ENCODE data around the gene PTAR1.
A peak's percentile ranks its signal among the peaks of the same experiment; 100 is the strongest.

Gene PTAR1

DNA sequence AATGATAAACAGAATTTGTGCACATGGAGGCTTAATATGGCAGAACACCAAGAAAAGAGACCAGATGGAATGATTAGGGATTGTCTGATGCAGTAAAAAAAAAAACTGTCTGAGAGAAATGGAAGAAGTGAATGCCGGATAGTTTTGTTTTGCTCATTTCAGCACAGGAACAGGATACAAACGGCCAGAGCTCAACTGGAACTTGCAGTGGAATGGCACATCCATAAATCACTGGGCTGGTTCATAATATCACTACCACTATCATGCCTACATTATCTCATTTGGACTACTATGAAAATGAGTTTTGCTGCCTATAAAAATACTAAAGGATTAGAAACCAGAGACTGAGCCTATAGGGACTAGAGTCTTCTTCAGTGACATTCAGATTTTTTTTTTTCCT is 9.7 kb downstream of the PTAR1 start:
- H3K36me3 ChIP-seq (ENCODE audit: control insufficient read depth, insufficient read depth, low read length): peaks cover 81% of the 10 kb centered on the region
- H3K4me3 ChIP-seq (ENCODE audit: low read depth, low read length): no peak overlapping the region
- H3K9me3 ChIP-seq (ENCODE audit: control insufficient read depth, insufficient read depth, low read length): no peaks in the 10 kb centered on the region
- H3K27me3 ChIP-seq (ENCODE audit: control insufficient read depth, insufficient read depth, low read length): no peaks in the 10 kb centered on the region
- H3K4me1 ChIP-seq (ENCODE audit: control insufficient read depth, insufficient read depth, low read length): peaks cover 70% of the 10 kb centered on the region
- H3K27ac ChIP-seq (ENCODE audit: low read depth, low read length): no peak overlapping the region
- no peak overlapping the region for H3K9ac ChIP-seq (ENCODE audit: low read depth, low read length)

DNA sequence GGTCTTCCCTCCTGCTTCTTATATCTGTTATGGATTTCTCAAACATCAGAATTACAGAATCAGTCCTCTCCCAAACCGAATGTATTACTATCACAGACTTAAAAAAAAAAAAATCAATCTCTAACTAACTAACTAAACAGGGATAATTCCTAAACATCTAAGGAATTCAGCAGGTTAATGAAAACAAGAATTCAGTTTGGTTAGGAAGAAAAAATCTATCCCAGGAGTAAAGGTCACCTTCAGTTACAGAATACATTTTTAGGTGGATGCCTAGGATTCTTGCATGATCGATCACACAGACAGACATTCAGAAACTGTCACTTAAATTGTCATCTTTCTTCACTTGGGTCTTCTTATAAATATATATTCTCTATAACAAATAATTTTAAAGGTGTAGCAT is 11.5 kb downstream of the PTAR1 start:
- H3K4me3 ChIP-seq (ENCODE audit: low read depth, low read length): no peak overlapping the region
- no peaks in the 10 kb centered on the region for H3K27me3 ChIP-seq (ENCODE audit: control insufficient read depth, insufficient read depth, low read length)
- H3K9ac ChIP-seq (ENCODE audit: low read depth, low read length): no peak overlapping the region
- no peak overlapping the region for H3K27ac ChIP-seq (ENCODE audit: low read depth, low read length)
- H3K36me3 ChIP-seq (ENCODE audit: control insufficient read depth, insufficient read depth, low read length): peaks cover 86% of the 10 kb centered on the region
- H3K9me3 ChIP-seq (ENCODE audit: control insufficient read depth, insufficient read depth, low read length): no peaks in the 10 kb centered on the region
- peaks cover 65% of the 10 kb centered on the region for H3K4me1 ChIP-seq (ENCODE audit: control insufficient read depth, insufficient read depth, low read length)

DNA sequence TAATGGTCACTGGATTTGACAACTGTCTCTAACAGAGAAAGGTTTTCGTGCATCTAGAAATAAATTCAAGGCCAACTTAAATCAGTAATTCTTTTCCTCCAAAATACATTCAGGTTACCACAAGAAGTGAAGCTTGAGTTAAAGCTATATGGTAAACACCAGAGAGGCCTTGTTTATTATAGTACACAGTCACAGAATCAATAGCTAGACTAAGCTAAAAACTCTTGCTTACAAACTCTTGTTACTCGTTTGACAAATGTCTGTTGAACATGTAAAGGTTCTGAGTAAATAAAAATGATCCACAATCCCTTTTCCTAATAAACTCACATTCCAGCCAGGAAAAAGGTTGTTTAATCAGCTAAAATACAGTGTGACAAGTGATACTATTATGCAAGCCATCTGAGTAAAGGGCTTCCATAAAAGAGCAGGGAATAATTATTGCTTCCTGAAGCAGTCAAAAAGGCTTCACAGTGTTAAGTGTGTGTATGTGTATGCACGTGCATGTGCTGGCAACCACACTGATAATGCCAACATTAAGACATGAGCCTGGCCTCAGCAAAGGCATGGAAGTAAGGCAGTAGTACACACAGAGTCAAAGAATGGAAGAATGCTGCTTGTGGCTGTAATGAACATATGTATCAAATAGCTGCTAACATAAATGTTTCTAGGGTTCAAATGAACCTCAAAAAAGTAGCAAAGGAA is 12.8 kb downstream of the PTAR1 start:
- Histone ChIP-seq H3K27me3 (ENCODE audit: control insufficient read depth, insufficient read depth, low read length) (no peaks in the 10 kb centered on the region), H3K27ac (ENCODE audit: low read depth, low read length) (no peak overlapping the region), H3K4me3 (ENCODE audit: low read depth, low read length) (no peak overlapping the region), H3K36me3 (ENCODE audit: control insufficient read depth, insufficient read depth, low read length) (peaks cover 96% of the 10 kb centered on the region), H3K4me1 (ENCODE audit: control insufficient read depth, insufficient read depth, low read length) (peaks cover 52% of the 10 kb centered on the region), H3K9me3 (ENCODE audit: control insufficient read depth, insufficient read depth, low read length) (no peaks in the 10 kb centered on the region), H3K9ac (ENCODE audit: low read depth, low read length) (no peak overlapping the region)

DNA sequence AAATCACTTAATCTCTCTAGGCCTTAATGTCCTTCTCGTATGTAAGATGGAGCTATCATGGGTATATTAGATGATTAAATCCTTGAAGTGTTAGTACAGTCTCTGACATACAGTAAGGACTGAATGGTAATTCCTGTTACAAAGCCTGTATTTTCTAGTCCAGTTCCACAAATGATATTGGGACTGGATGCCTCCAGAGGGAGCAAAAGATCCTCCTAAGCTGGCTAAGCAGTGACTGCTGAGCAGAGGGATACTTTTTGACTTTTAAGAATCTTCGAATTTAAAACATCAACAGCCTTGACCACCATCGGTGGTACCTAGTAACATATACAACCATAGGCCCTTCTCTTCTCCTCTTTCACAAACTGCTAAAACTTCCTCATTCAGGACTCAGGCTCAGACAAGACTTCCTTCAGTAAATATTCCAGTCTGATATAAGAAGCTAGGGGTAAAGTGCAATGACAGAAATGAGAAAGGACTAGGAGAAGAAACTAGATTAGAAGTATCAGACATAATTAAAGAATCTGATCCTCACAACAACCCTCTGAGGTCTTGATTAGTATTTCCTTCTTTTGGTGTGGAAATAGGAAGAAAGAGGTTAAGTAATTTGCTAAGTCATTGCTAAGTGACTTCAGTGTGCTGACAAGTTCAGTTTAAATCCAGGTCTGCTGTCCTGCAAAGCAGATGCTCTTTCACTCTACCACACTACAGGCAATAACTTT is 13.9 kb downstream of the PTAR1 start:
- no peak overlapping the region for H3K4me3 ChIP-seq (ENCODE audit: low read depth, low read length)
- peaks cover 99% of the 10 kb centered on the region for H3K36me3 ChIP-seq (ENCODE audit: control insufficient read depth, insufficient read depth, low read length)
- H3K27me3 ChIP-seq (ENCODE audit: control insufficient read depth, insufficient read depth, low read length): no peaks in the 10 kb centered on the region
- no peak overlapping the region for H3K9ac ChIP-seq (ENCODE audit: low read depth, low read length)
- peaks cover 43% of the 10 kb centered on the region for H3K4me1 ChIP-seq (ENCODE audit: control insufficient read depth, insufficient read depth, low read length)
- peak overlapping the region; percentile 61 for H3K27ac ChIP-seq (ENCODE audit: low read depth, low read length)
- H3K9me3 ChIP-seq (ENCODE audit: control insufficient read depth, insufficient read depth, low read length): no peaks in the 10 kb centered on the region

DNA sequence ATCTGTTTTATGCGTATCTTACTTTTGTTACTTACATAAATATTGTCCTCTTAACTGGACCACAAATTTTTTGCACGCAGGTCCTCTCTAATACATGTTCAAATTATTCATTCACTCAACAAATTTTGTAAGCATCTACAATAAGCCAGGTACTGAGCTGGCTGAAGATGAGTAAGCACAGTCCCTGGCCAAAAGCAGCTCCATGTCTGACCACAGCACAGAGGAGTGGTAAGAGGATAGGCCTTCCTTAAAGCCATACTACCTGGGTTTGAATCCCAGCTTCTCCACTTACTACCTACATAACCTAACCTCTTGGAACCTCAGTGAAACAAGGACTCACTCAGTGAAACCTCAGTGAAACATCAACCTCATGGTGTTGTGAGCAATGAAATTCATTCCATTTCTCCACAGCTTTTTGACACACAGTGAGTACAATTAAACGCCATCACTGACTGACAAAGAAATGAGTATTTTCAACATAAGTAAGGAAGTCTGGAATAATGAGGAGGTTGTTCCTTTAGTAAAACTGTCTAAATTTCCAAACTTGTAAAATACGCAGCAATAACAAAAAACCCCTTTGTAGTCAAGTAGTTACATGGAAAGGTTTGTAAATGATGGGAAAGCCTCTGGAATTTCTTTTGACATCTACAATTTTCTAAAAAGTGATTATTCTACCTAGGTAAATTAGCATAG is 15.0 kb downstream of the PTAR1 start:
- no peak overlapping the region for H3K9ac ChIP-seq (ENCODE audit: low read depth, low read length)
- peaks cover 99% of the 10 kb centered on the region for H3K36me3 ChIP-seq (ENCODE audit: control insufficient read depth, insufficient read depth, low read length)
- no peak overlapping the region for H3K27ac ChIP-seq (ENCODE audit: low read depth, low read length)
- peaks cover 42% of the 10 kb centered on the region for H3K4me1 ChIP-seq (ENCODE audit: control insufficient read depth, insufficient read depth, low read length)
- H3K9me3 ChIP-seq (ENCODE audit: control insufficient read depth, insufficient read depth, low read length): no peaks in the 10 kb centered on the region
- no peaks in the 10 kb centered on the region for H3K27me3 ChIP-seq (ENCODE audit: control insufficient read depth, insufficient read depth, low read length)
- no peak overlapping the region for H3K4me3 ChIP-seq (ENCODE audit: low read depth, low read length)

DNA sequence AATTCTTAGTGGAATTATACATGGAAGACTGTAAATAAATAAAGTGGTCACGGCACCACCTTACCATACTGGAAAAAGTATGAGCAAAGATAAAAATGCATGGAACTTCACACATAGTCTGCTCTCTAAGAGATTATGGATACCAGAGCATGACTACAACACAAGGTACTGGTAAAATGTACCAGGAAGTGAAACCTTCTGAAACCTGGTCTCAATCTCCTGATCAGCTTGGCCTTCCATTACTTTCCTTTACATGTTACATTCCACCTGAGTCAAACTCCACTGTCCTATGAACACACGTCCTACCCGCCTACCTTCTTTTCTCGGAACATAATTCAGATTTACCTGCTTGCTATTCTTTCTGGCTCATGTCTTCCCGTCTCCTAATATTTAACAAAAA is 15.9 kb downstream of the PTAR1 start:
- Histone ChIP-seq H3K36me3 (ENCODE audit: control insufficient read depth, insufficient read depth, low read length) (peaks cover 99% of the 10 kb centered on the region), H3K27ac (ENCODE audit: low read depth, low read length) (no peak overlapping the region)

DNA sequence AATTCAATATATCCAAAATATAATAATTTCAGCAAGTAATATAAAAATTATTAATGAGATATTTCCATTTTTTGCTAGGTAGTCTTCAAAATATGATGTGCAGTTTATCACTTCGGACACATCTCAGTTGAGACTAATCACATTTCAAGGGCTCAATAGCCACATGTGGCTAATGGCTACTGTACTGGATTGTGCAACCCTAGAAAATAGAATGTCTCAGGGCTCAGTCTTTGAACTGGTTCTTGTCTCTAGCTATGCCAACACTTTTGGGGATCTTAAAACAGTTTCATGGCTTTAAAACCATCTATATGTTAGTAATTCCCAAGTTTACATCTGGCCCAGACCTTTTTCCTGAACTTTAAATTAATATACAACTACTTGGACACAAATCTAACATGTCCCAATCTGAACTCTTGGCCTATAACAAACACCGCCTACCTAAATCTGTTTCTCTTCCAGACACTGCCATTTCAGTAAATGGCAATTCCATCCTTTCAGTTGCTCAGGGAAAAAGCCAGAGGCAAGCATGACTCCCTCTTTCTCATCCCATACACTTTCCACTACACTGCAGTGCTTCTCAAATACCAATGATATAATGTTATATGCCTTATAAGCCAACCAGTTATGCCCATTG is 18.8 kb downstream of the PTAR1 start:
- H3K36me3 ChIP-seq (ENCODE audit: control insufficient read depth, insufficient read depth, low read length): peaks cover 94% of the 10 kb centered on the region
- H3K27ac ChIP-seq (ENCODE audit: low read depth, low read length): no peak overlapping the region
- no peak overlapping the region for H3K9ac ChIP-seq (ENCODE audit: low read depth, low read length)
- H3K27me3 ChIP-seq (ENCODE audit: control insufficient read depth, insufficient read depth, low read length): no peaks in the 10 kb centered on the region
- no peak overlapping the region for H3K4me3 ChIP-seq (ENCODE audit: low read depth, low read length)
- H3K4me1 ChIP-seq (ENCODE audit: control insufficient read depth, insufficient read depth, low read length): peaks cover 10% of the 10 kb centered on the region; the same call in 1 of the 2 replicates
- no peaks in the 10 kb centered on the region for H3K9me3 ChIP-seq (ENCODE audit: control insufficient read depth, insufficient read depth, low read length)

More for the DNA sequence above, 15.9 kb downstream of the PTAR1 start:
- Histone ChIP-seq H3K4me3 (ENCODE audit: low read depth, low read length) (no peak overlapping the region), H3K4me1 (ENCODE audit: control insufficient read depth, insufficient read depth, low read length) (peaks cover 33% of the 10 kb centered on the region), H3K9ac (ENCODE audit: low read depth, low read length) (no peak overlapping the region), H3K27me3 (ENCODE audit: control insufficient read depth, insufficient read depth, low read length) (no peaks in the 10 kb centered on the region), H3K9me3 (ENCODE audit: control insufficient read depth, insufficient read depth, low read length) (no peaks in the 10 kb centered on the region)

DNA sequence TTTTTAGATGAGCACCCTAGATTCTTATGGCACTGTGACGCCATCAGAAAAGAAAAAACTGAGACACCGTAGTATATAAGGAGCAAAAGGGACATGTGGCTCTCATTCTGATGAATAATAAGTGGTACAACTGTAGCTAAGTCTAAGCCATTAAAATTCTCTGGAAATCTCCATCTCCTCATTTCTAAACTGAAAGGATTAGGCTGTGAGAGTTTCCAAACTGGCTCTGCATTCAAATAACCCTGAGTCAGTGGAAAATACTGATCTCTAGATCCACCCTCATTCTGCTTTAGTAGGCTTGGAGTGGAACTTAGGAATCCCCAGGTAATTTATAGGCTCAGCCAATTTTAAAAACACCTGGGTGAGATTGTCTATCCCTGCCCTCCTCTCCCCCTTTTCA is 28.5 kb downstream of the PTAR1 start:
- no peaks in the 10 kb centered on the region for H3K27me3 ChIP-seq (ENCODE audit: control insufficient read depth, insufficient read depth, low read length)
- H3K9ac ChIP-seq (ENCODE audit: low read depth, low read length): no peak overlapping the region
- no peaks in the 10 kb centered on the region for H3K9me3 ChIP-seq (ENCODE audit: control insufficient read depth, insufficient read depth, low read length)
- H3K27ac ChIP-seq (ENCODE audit: low read depth, low read length): no peak overlapping the region
- peaks cover 96% of the 10 kb centered on the region for H3K36me3 ChIP-seq (ENCODE audit: control insufficient read depth, insufficient read depth, low read length)
- no peak overlapping the region for H3K4me3 ChIP-seq (ENCODE audit: low read depth, low read length)
- no peaks in the 10 kb centered on the region for H3K4me1 ChIP-seq (ENCODE audit: control insufficient read depth, insufficient read depth, low read length)

DNA sequence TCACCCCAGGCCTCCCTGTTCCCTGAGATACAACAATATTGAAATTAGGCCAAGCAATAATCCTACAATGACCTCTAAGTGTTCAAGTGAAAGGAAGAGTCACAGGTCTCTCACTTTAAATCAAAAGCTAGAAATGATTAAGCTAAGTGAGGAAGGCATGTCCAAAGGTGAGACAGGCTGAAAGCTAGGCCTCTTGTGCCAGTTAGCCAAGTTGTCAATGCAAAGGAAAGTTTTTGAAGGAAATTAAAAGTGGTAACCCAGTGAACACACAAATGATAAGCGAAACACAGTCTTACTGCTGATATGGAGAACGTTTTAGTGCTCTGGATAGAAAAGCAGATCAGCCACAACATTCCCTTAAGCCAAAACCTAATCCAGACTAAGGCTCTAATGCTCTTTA is 39.8 kb downstream of the PTAR1 start:
- Histone ChIP-seq H3K9ac (ENCODE audit: low read depth, low read length) (no peak overlapping the region), H3K36me3 (ENCODE audit: control insufficient read depth, insufficient read depth, low read length) (peaks cover 88% of the 10 kb centered on the region), H3K4me1 (ENCODE audit: control insufficient read depth, insufficient read depth, low read length) (no peaks in the 10 kb centered on the region), H3K9me3 (ENCODE audit: control insufficient read depth, insufficient read depth, low read length) (no peaks in the 10 kb centered on the region), H3K27me3 (ENCODE audit: control insufficient read depth, insufficient read depth, low read length) (no peaks in the 10 kb centered on the region), H3K27ac (ENCODE audit: low read depth, low read length) (no peak overlapping the region), H3K4me3 (ENCODE audit: low read depth, low read length) (no peak overlapping the region)

DNA sequence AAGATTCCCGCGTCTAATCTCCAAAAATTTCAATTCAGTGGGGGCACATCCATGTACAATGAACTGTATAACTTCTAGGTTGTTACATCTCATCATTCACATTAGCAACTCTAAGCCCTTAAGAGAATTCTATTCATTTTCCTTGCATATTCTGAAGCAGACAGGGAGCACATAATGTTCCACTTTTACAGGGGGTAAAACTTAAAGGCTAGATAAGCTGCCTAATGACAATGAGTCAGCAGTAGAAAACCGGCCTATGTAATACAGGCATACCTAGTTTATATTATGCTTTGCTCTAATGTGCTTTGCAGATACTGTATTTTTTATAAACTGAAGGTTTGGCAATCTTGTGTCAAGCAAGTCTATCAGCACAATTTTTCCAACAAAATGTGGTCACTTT is 40.4 kb downstream of the PTAR1 start:
- Histone ChIP-seq H3K36me3 (ENCODE audit: control insufficient read depth, insufficient read depth, low read length) (peaks cover 88% of the 10 kb centered on the region), H3K9ac (ENCODE audit: low read depth, low read length) (no peak overlapping the region), H3K27me3 (ENCODE audit: control insufficient read depth, insufficient read depth, low read length) (no peaks in the 10 kb centered on the region), H3K4me3 (ENCODE audit: low read depth, low read length) (no peak overlapping the region), H3K9me3 (ENCODE audit: control insufficient read depth, insufficient read depth, low read length) (no peaks in the 10 kb centered on the region), H3K27ac (ENCODE audit: low read depth, low read length) (no peak overlapping the region), H3K4me1 (ENCODE audit: control insufficient read depth, insufficient read depth, low read length) (no peaks in the 10 kb centered on the region)

DNA sequence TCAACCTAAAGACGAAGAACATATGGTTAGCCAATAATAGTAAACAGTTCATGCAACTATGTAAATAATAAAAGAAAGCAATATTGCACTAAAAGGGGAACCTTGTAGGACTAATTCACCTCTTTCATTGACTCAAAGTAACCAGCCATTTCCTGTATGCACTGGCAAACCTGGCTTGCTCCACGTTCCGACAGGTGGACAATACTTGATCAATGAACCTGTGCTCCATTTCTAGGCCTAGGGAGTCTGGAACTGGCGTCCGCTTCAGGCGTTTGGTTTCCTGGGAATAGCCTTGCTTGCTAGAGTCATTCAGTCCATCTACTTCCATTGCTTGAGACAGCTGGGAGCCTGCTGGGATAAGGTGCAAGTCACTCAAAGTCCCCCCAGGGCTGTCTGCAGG is 41.6 kb downstream of the PTAR1 start:
- Histone ChIP-seq H3K4me3 (ENCODE audit: low read depth, low read length) (no peak overlapping the region), H3K9ac (ENCODE audit: low read depth, low read length) (no peak overlapping the region), H3K9me3 (ENCODE audit: control insufficient read depth, insufficient read depth, low read length) (no peaks in the 10 kb centered on the region), H3K27me3 (ENCODE audit: control insufficient read depth, insufficient read depth, low read length) (no peaks in the 10 kb centered on the region), H3K36me3 (ENCODE audit: control insufficient read depth, insufficient read depth, low read length) (peaks cover 85% of the 10 kb centered on the region), H3K27ac (ENCODE audit: low read depth, low read length) (no peak overlapping the region), H3K4me1 (ENCODE audit: control insufficient read depth, insufficient read depth, low read length) (no peaks in the 10 kb centered on the region)

All from HUES48 (cell line).